NCI-H1694 (cell line): ENCODE data around the gene SDC4.

Experiments
- DNase-seq: peaks from one replicate; lab custom pipeline; 2025; lab: John Stamatoyannopoulos, UW

SDC4 gene

GRCh38 chr20:45343532-45344167 is 4.6 kb downstream of the SDC4 start:
- no peak for DNase-seq

DNA sequence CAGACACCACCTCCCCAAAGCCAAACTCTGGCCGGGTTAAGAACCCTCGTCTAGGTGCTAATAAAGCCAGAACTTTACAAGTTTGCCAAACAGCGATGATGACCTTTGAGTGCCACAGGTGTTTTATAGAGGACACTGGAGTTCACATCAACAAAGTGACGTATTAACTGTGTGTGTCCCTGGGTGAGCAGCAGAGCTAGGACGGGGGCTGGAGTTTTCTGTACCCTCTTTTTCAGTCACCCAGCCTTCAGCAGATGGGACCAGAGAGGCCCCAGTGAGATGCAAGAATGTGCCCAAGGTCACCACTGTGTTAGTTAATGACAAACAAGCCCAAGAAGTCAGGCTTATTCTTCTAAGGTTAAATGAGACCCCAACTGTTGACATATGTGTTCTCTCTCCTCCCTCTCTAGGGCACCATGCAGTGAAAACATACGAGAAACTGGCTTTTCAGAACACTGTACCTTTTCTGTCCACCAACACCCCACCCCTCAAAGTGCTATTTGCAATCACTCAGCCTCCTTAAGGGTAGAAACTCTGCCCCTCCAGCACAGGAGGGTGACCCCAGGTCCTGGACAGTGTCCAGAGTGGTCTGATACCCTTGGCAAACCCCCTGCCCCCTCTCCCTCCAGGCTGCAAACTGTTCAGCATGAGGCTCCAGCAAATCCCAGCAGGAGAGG is 5.2 kb downstream of the SDC4 start:
- no peak for DNase-seq

GRCh38 chr20:45341939-45342854 is 6.0 kb downstream of the SDC4 start:
- DNase-seq, result no peak

DNA sequence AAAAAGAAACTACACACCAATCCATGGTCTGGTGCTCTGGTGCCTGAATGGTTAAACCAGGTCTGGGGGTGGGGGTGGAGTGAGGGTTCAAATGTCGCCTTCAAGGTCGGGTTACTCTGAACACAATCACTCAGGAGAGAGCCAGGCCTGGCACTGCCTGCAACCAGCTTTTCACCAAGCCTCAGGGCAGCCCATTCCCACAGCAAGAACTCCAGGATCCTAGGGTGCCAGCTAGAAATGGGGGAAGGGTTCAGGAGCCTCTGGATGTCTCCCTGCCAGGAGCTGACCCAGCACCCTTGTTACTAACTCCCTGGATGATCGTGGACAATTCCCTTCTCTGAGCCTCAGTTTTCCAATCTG is 6.7 kb downstream of the SDC4 start:
- no peak for DNase-seq

DNA sequence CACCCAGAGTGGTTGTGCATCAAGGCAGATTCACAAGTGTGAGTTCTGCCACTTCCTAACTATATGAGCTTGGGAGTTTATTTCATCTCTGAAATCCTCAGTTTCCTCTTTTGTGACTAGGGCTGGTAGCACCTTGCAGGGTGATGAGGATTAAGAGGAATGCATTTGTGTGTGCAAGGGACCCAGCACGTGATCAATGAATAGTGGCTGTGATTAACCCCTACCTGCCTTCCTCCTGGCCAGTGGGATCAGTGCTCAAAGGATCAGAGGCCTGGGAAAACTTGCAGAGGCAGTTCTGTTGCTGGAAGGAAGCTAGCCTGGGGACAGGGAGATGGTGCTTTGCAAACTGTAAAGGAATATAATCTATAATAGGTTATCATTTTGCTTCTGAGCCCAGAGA is 7.3 kb downstream of the SDC4 start:
- no peak for DNase-seq

DNA sequence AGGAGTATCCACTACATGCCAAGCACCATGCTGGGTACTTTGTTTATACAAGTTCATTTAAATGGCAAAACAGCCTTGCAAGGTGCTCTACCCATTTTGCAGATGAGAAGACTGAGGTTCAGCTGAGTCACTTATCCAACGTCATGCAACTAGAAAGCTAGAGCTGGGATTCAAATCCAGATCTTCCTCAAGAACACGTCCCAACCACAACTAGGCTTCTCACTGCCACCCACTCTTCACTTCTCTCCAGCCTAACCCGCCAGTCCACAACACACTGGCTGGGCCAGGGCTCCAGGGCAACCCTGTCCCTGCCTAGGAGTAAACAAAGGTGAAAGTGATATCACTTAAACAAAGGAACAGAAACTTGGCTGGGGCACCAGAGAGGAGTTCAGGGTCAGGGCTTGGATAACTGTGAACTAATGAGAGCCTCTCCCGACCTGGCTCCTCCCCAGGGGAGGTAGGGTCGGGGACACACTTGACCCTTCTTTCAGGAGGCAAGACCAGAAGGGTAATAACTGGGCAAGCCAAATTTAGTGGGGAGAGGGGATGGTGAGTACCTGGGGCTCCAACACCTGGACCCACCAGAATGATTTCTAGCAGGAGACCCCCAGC is 7.9 kb downstream of the SDC4 start:
- no peak for DNase-seq

DNA sequence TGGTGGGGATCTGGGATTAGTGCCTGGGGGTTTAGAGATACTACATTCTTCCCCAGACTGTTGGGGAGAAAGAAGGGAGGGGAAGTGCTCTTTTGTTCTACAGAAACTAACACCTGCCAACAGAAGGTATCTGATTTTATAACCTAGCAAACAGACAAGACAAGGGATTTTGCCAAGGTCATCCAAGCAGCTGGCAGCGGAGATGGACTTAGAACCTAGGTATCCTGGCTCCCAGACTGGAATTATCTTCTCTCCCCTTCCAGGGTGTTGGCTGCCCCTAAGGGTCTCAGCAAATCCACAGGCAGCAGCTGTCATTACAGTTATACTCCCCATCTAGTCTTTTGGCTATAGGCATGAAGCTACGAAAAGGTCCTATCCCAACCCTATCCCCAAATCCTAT is 8.4 kb downstream of the SDC4 start:
- DNase-seq, result no peak

GRCh38 chr20:45339084-45339483 is 9.1 kb downstream of the SDC4 start:
- DNase-seq, result no peak

DNA sequence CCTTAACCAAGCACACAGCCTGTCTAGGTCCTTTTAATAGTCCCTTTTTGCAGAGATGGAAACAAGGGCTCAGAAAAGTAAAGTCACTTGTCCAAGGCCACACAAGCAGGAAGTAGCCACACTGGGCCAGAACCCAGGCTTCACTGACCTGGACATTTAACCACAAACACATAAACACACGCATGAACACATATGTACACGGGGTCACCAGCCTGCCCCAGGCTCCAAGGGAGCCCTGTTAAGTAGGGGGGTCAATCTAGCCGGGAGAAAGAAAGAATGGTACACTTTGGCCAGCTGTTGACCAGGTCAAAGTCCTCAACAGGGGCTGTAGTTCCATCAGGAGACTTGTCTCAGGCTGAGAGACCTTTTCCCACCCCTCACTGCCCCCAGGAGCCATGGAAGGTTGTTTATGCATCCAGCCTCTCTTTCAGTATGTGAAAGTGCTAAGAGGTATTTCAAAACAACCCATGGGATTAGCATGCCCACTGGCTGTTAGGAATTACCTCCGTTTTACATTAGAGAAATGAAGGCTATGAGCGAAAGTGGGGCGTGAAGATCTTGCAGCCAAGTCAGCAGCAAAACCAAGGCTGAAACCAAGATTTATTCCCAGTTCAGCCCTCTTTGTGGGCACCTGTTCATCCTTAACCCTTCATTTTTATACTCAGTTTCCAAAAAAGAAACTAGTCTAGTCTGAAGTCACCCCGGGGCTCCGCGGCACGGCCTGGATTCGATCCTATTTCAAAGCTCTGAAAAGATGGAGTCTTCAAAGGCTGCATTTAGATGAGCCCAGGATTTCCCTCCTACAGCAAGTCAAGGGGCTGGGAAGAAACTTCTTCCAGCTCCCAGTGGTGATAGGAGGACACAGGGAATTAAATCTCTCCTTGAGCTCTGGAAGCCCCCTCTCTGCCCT is 9.8 kb downstream of the SDC4 start:
- DNase-seq, result no peak

GRCh38 chr20:45337367-45338120 is 10.7 kb downstream of the SDC4 start:
- no peak for DNase-seq

- no peak for DNase-seq
Measured at GRCh38 chr20:45336530-45337366, 11.5 kb downstream of the SDC4 start.

GRCh38 chr20:45330476-45330875 is 17.7 kb downstream of the SDC4 start:
- DNase-seq, result no peak

- no peak for DNase-seq
Measured at GRCh38 chr20:45329497-45330319, 18.5 kb downstream of the SDC4 start.

DNA sequence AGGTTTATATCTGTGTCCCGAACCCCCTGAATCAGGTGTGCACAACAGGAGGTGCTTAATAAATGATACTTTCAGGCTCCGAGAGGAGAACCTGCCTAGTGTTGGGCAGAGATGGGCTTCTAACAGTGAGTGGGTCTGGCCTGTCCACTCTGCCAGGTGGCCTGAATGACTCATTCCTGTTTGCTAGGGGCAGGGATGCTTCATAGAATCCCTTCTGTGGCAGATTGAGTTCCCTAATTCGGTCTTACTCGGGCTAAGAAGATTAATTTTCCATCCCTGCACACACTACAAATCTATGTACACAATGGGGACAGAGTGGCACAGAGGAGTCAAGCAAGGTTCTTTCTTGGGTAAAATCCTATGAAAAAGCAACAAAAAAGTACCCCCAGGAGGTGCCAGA is 19.8 kb downstream of the SDC4 start:
- DNase-seq, result no peak

DNA sequence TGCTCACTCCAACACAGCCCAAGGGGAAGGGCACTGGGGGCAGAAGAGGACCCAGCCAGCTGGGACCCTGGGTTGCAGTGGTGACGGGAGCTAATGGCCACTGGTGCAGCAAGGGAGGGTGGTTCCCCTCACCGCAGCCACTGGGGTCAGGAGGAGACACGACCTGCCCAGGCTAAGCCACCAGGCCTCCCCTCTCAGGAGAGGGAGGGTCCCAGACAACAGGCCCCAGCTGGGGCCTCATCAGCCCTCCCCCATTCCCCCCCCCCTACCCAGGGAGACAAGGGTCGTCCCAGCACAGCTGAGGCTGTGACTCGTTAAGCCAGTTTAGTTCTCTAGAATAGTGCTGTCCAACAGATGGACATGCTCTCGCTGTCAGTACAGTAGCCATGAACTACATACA is 22.9 kb downstream of the SDC4 start:
- DNase-seq, result no peak

DNA sequence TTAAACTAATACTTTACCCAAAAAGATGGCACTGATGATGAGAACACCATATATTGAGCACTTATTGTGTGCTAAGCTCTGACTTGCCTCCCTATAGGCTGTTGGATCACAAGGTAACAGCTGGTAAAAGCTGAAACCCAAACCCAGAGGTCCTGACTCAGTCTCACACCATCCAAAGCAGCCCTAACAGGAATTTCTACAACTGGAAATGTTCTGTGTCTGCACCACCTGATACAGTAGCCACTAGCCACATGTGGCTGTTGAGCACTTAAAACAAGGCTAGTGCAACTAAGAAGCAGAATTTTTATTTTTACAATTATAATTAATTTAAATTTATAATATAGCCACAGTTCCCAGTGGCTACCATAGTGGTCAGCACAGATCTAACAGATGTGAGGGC is 24.5 kb downstream of the SDC4 start:
- no peak for DNase-seq

GRCh38 chr20:45322952-45323383 is 25.3 kb downstream of the SDC4 start:
- no peak for DNase-seq

GRCh38 chr20:45320948-45321595 is 27.2 kb downstream of the SDC4 start:
- DNase-seq, result no peak
